Adipose tissue (tissue), 3 donors: ENCODE data around the gene TMEM115. TPM values are rescaled to one million over a fixed set of nuclear protein-coding genes. Genes with fewer than 3 reads are reported as not detected.

Experiments used
- polyA plus RNA-seq, 3 donors: library from polyadenylated mRNA; stranded (reverse); fragments of 200-250 nt; gene quantifications; one replicate each; pipeline ENCODE4 v1.2.3, GENCODE V29; 2013
- donor health status: healthy with polysubstance abuse.
- donor health status: Bipolar disorder and iron deficiency.
- donor health status: healthy.

TMEM115 gene
- polyA plus RNA-seq, 3 donors, result 13.5 to 39.1 (median 23.4) TPM

Other genes with a start within 250 kb of the TMEM115 start
- 10 to 100 TPM in 2 of 3 donors, 1 to 10 TPM in 1; 5.5 to 35.5 (median 23.8) TPM for gene SEMA3F, start 204.2 kb downstream of the TMEM115 start, polyA plus RNA-seq
- gene GNAT1, start 167.9 kb downstream of the TMEM115 start, polyA plus RNA-seq, result under 1 TPM in 1 of 3 donors, not detected in 2; 0.13 TPM
- gene SLC38A3, start 154.2 kb downstream of the TMEM115 start, polyA plus RNA-seq, result 10 to 100 TPM in 1 of 3 donors, under 1 TPM in 1, not detected in 1; 0.34 to 22.0 TPM
- gene GNAI2, start 123.3 kb downstream of the TMEM115 start, polyA plus RNA-seq, result 100 to 1,000 TPM in 2 of 3 donors, 10 to 100 TPM in 1; 53.4 to 242 (median 211) TPM
- 10 to 100 TPM; 17.9 to 29.2 (median 21.1) TPM for gene SEMA3B, start 90.4 kb downstream of the TMEM115 start, polyA plus RNA-seq
- under 1 TPM in 2 of 3 donors, not detected in 1; 0.15 TPM for gene LSMEM2, start 80.4 kb downstream of the TMEM115 start, polyA plus RNA-seq
- gene IFRD2, start 67.1 kb downstream of the TMEM115 start, polyA plus RNA-seq, result 100 to 1,000 TPM in 1 of 3 donors, 10 to 100 TPM in 2; 54.3 to 114 (median 77.3) TPM
- 1 to 10 TPM; 1.7 to 4.0 (median 2.5) TPM for gene HYAL3, start 60.1 kb downstream of the TMEM115 start, polyA plus RNA-seq
- 10 to 100 TPM in 1 of 3 donors, 1 to 10 TPM in 2; 7.0 to 14.4 (median 7.6) TPM for gene NAA80, start 60.1 kb downstream of the TMEM115 start, polyA plus RNA-seq
- 10 to 100 TPM in 2 of 3 donors, 1 to 10 TPM in 1; 6.3 to 19.0 (median 14.9) TPM for gene HYAL1, start 55.9 kb downstream of the TMEM115 start, polyA plus RNA-seq
- 100 to 1,000 TPM in 1 of 3 donors, 10 to 100 TPM in 2; 29.0 to 140 (median 80.3) TPM for gene HYAL2, start 36.8 kb downstream of the TMEM115 start, polyA plus RNA-seq
- 10 to 100 TPM; 26.3 to 56.5 (median 31.2) TPM for gene TUSC2, start 31.3 kb downstream of the TMEM115 start, polyA plus RNA-seq
- gene RASSF1, start 18.7 kb downstream of the TMEM115 start, polyA plus RNA-seq, result 10 to 100 TPM; 39.4 to 44.6 (median 43.7) TPM
- gene ZMYND10, start 13.8 kb downstream of the TMEM115 start, polyA plus RNA-seq, result 1 to 10 TPM in 1 of 3 donors, under 1 TPM in 1, not detected in 1; 0.28 to 1.1 TPM
- gene NPRL2, start 8.7 kb downstream of the TMEM115 start, polyA plus RNA-seq, result 10 to 100 TPM; 13.1 to 23.9 (median 14.5) TPM
- gene CYB561D2, start 8.7 kb downstream of the TMEM115 start, polyA plus RNA-seq, result 10 to 100 TPM; 13.2 to 25.3 (median 19.7) TPM
- gene CACNA2D2, start 144.1 kb upstream of the TMEM115 start, polyA plus RNA-seq, result 1 to 10 TPM in 1 of 3 donors, under 1 TPM in 2; 0.56 to 1.7 (median 0.68) TPM
- 1 to 10 TPM; 5.5 to 8.2 (median 6.9) TPM for gene C3orf18, start 208.2 kb upstream of the TMEM115 start, polyA plus RNA-seq
- 10 to 100 TPM; 12.2 to 20.8 (median 12.6) TPM for gene HEMK1, start 210.0 kb upstream of the TMEM115 start, polyA plus RNA-seq